HepG2 (cell line): ENCODE measurements around the gene TIMM23. TPM values are rescaled to one million over a fixed set of nuclear protein-coding genes. Genes with fewer than 3 reads are reported as not detected.
"Not testable (repeated sequence)": the region's sequence is repeated elsewhere in the genome, so short reads cannot be mapped to it uniquely, and the experiment has no call there.

Experiments
- ATAC-seq: fragments of 200-7000 bp; cut with Tn5 transposase; 3 replicates; pipeline ENCODE4 v1.9.1; 2020; ENCODE audit warnings: mild to moderate bottlenecking, moderate library complexity
- BruUV-seq: library from RNA; stranded (reverse); fragments of 400-500 nt; replicated peaks from 2 replicates; lab custom pipeline; 2021; lab: Mats Ljungman, UMichigan
- CTCF ChIA-PET: fragments of 300-600 bp; formaldehyde crosslinking; extraction: SDS; loops from one replicate; lab custom pipeline; 2021; ENCODE audit warnings: low total read pairs, inconsistent platforms, low intra/inter-chr PET ratio; lab: Yijun Ruan, JAX
- POLR2A ChIA-PET: fragments of 350-600 bp; sonication (Branson Sonifier 250); formaldehyde crosslinking; loops from one replicate; lab custom pipeline; 2020; ENCODE audit warnings: antibody characterized with exemption, inconsistent platforms; lab: Yijun Ruan, JAX
- DNase-seq: peaks from one replicate; pipeline ENCODE4 v3.0.0-alpha.2; 2015; ENCODE audit warnings: low spot score
- FAIRE-seq: peaks from 3 replicates; lab custom pipeline; 2011; peaks lifted over from hg19 to GRCh38; lab: Jason Lieb, UNC
- H2AFZ ChIP-seq: one replicate; pipeline ENCODE4 v1.6.1; 2011; ENCODE audit warnings: low read length, inconsistent platforms
- H3K27ac ChIP-seq: fragments of 300-600 bp; 3 replicates; pipeline ENCODE4 v1.8.0; 2011; ENCODE audit warnings: mixed run types, mild to moderate bottlenecking, mixed read lengths, low read length, inconsistent platforms; ENCODE audit not compliant: insufficient read depth; ENCODE audit errors: extremely low read length
- H3K27me3 ChIP-seq, 2 experiments: fragments of 200-600 bp in 1 of 2; 2 replicates in 1 of 2; 3 replicates in 1 of 2; pipeline versions ENCODE4 v1.6.0 to v1.8.0; 2011; ENCODE audit warnings: low read length in 2 of 2, mild to moderate bottlenecking in 2 of 2, moderate library complexity in 2 of 2, inconsistent platforms in 1 of 2; ENCODE audit not compliant: insufficient read depth in 2 of 2, control insufficient read depth in 1 of 2
- H3K36me3 ChIP-seq, 2 experiments: fragments of 200-600 bp in 1 of 2; replicated peaks in 1 of 2; 2 replicates in 1 of 2; 3 replicates in 1 of 2; pipeline versions ENCODE4 v1.5.1 to v1.8.0; 2011; ENCODE audit warnings: low read length in 2 of 2, inconsistent platforms in 1 of 2; ENCODE audit not compliant: insufficient read depth in 2 of 2, control insufficient read depth in 1 of 2
- H3K4me1 ChIP-seq: 2 replicates; pipeline ENCODE4 v1.5.1; 2012; ENCODE audit warnings: low read length, inconsistent platforms; ENCODE audit not compliant: insufficient read depth
- H3K4me2 ChIP-seq: 2 replicates; pipeline ENCODE4 v1.6.0; 2011; ENCODE audit warnings: low read depth, low read length, inconsistent platforms
- H3K4me3 ChIP-seq, 3 experiments: fragments of 200-600 bp in 1 of 3; sonication (generic), shearing (Covaris generic) in 1 of 3; replicated peaks in 1 of 3; 2 replicates each; pipeline ENCODE4 v1.5.1; 2011 to 2016; ENCODE audit warnings: low read length in 3 of 3, inconsistent platforms in 2 of 3, low read depth in 2 of 3, mild to moderate bottlenecking in 2 of 3, control low read depth in 1 of 3, mixed read lengths in 1 of 3; ENCODE audit not compliant: insufficient read depth in 1 of 3
- H3K79me2 ChIP-seq: one replicate; pipeline ENCODE4 v1.6.1; 2011; ENCODE audit warnings: low read length, inconsistent platforms; ENCODE audit not compliant: insufficient read depth
- H3K9ac ChIP-seq: 2 replicates; pipeline ENCODE4 v1.6.0; 2011; ENCODE audit warnings: mild to moderate bottlenecking, low read depth, low read length, inconsistent platforms; ENCODE audit not compliant: insufficient read depth
- H3K9me3 ChIP-seq: 2 replicates; pipeline ENCODE4 v1.5.1; 2012; ENCODE audit warnings: mild to moderate bottlenecking, low read length
- H4K20me1 ChIP-seq: 2 replicates; pipeline ENCODE4 v1.6.0; 2011; ENCODE audit warnings: inconsistent platforms, mild to moderate bottlenecking, low read length, moderate library complexity; ENCODE audit not compliant: insufficient read depth
- FOXJ3 ChIP-seq: sonication (generic); formaldehyde crosslinking; IDR thresholded peaks from 2 replicates; pipeline ENCODE4 v1.4.0; 2020; ENCODE audit warnings: missing genetic modification reagents, mild to moderate bottlenecking, borderline replicate concordance
- ZNF280D ChIP-seq: sonication (generic); formaldehyde crosslinking; IDR thresholded peaks from 2 replicates; pipeline ENCODE4 v1.5.1; 2020; ENCODE audit warnings: mild to moderate bottlenecking, missing genetic modification reagents
- WGBS: methylation state at CpG from one replicate; pipeline ENCODE4 v1.1.6; 2017; ENCODE audit warnings: low lambda C conversion rate; 5-methylcytosine and 5-hydroxymethylcytosine counted together
- in situ Hi-C: cut with HindIII; loops from 2 replicates; pipeline ENCODE4 v1.10.0; 2017; ENCODE audit warnings: low pct_unique_long_range_greater_than_20kb; ENCODE audit not compliant: extremely low pct_ligation_motif_present
- intact Hi-C: fragments of 100-400 bp; cut with micrococcal nuclease; formaldehyde crosslinking; loops from one replicate; pipeline ENCODE4 v1.10.0; 2022; ENCODE audit not compliant: unreplicated experiment
- polyA plus RNA-seq, 8 experiments: library from polyadenylated mRNA; depleted of rRNA in 3 of 8; stranded (reverse) in 7 of 8; unstranded in 1 of 8; fragments of >200 nt; fragmentation: Illumina TruSeq in 4 of 8; extraction: Trizol in 4 of 8; gene quantifications; 2 replicates each; pipeline versions ENCODE4 v1.2.1 to v1.2.3, GENCODE V29; 2011 to 2016; ENCODE audit warnings: low read depth in 4 of 8, missing spikeins in 1 of 8, mixed read lengths in 1 of 8; ENCODE audit not compliant: insufficient read depth in 1 of 8
- total RNA-seq, 5 experiments: library from RNA; depleted of rRNA; stranded (reverse); fragments of >200 nt; fragmentation: Illumina TruSeq; extraction: Trizol; gene quantifications; 2 replicates each; pipeline ENCODE4 v1.2.3, GENCODE V29; 2016; ENCODE audit warnings: low read depth in 1 of 5

TIMM23 gene
- total and polyA plus RNA-seq, 2 of the 13 experiments (the other 11 are each of a cell fraction or from before 2014, with no cell fraction given) = 80.2 to 98.6 TPM

- TF ChIP-seq FOXJ3 (CRISPR knock-in tag) = peak; percentile 27; the same call in 1 of the 2 replicates
- TF ChIP-seq, all 625 proteins: peak for 201; not testable (repeated sequence) for 424
Measured at GRCh38 chr10:45972106-45972812, at the start of gene TIMM23 (continued).

GRCh38 chr10:45926790-45927189 lies 45.5 kb upstream of the TIMM23 start:
- H2AFZ ChIP-seq, ATAC-seq, H3K27ac ChIP-seq, H3K4me3 ChIP-seq, FAIRE-seq, in situ Hi-C loops, DNase-seq, H3K4me2 ChIP-seq, POLR2A ChIA-PET, H4K20me1 ChIP-seq, H3K9ac ChIP-seq, CTCF ChIA-PET, intact Hi-C loops, H3K27me3 ChIP-seq, H3K36me3 ChIP-seq, H3K4me1 ChIP-seq, H3K79me2 ChIP-seq, BruUV-seq, H3K9me3 ChIP-seq: not testable (repeated sequence)
- peak; percentile 91 for TF ChIP-seq ZNF280D (CRISPR knock-in tag)
- WGBS = 100% methylated on average over 1 of the region's 1 CpG
